Activated naive CD4-positive, alpha-beta T cell treated with Interleukin-2 at 50 U/mL for 16 hours (primary cell): ENCODE measurements around the gene CHIA.

Source experiments
- DNase-seq: peaks from one replicate; pipeline ENCODE4 v3.0.0-alpha.2; 2020

CHIA gene

GRCh38 chr1:111369645-111370044, 79.0 kb downstream of the CHIA start:
- DNase-seq = no peak
